Upper lobe of left lung (tissue), 6 donors: Measurements from ENCODE around the gene DCAF4. TPM values are rescaled to one million over a fixed set of nuclear protein-coding genes. Genes with fewer than 3 reads are reported as not detected.

Experiments
- ATAC-seq, 2 donors: fragments of 200-7000 bp; cut with Tn5 transposase; one replicate each; pipeline ENCODE4 v1.9.1; 2022; ENCODE audit warnings: mild to moderate bottlenecking in 2 of 2, moderate library complexity in 2 of 2; ENCODE audit not compliant: low FRiP score in 2 of 2
- DNase-seq, 2 donors: peaks; one replicate each; pipeline ENCODE4 v3.0.0-alpha.2; 2019 to 2020
- H3K27ac ChIP-seq, 4 donors: fragments of 200-600 bp; sonication (generic); one replicate each; pipeline ENCODE4 v1.5.1; 2016 to 2019
- H3K27me3 ChIP-seq, 4 donors: fragments of 200-600 bp; sonication (generic); one replicate each; pipeline ENCODE4 v1.5.1; 2017 to 2019
- H3K36me3 ChIP-seq, 4 donors: fragments of 200-600 bp; sonication (generic); one replicate each; pipeline ENCODE4 v1.5.1; 2016 to 2019
- H3K4me1 ChIP-seq, 4 donors: fragments of 200-600 bp; sonication (generic); one replicate each; pipeline ENCODE4 v1.5.1; 2018 to 2019
- H3K4me3 ChIP-seq, 4 donors: fragments of 200-600 bp; sonication (generic); one replicate each; pipeline ENCODE4 v1.5.1; 2017 to 2019; ENCODE audit warnings: mild to moderate bottlenecking in 2 of 4, moderate library complexity in 1 of 4
- H3K9me3 ChIP-seq, 4 donors: fragments of 200-600 bp; sonication (generic); one replicate each; pipeline ENCODE4 v1.5.1; 2018 to 2019
- EP300 ChIP-seq, 4 donors: sonication (generic); formaldehyde crosslinking; IDR thresholded peaks; one replicate each; pipeline ENCODE4 v1.5.1; 2017; ENCODE audit warnings: antibody characterized with exemption in 4 of 4, control low read depth in 2 of 4
- POLR2A ChIP-seq, 4 donors: fragments of 450-650 bp; IDR thresholded peaks; one replicate each; pipeline ENCODE4 v1.5.1; 2016 to 2017; ENCODE audit warnings: antibody characterized with exemption in 4 of 4, mild to moderate bottlenecking in 2 of 4
- POLR2AphosphoS5 ChIP-seq, 2 donors: sonication (generic); formaldehyde crosslinking; IDR thresholded peaks; one replicate each; pipeline ENCODE4 v1.5.1; 2017; ENCODE audit warnings: antibody characterized with exemption in 2 of 2
- WGBS, 2 donors: methylation state at CpG; one replicate each; pipeline ENCODE4 v1.1.5; 2017 to 2018; 5-methylcytosine and 5-hydroxymethylcytosine counted together
- total RNA-seq, 6 donors: library from RNA; depleted of rRNA in 4 of 6; stranded (reverse); fragments of >200 nt in 4 of 6; gene quantifications; one replicate each; pipeline versions ENCODE4 v1.1.0 to v1.2.1, GENCODE V29; 2016 to 2021
- TF ChIP-seq, protein P1 (sequence below), 6 experiments: fragments of 450-650 bp in 4 of 6; fragments of 200-600 bp in 2 of 6; sonication (generic) in 2 of 6; IDR thresholded peaks; one replicate each; pipeline ENCODE4 v1.5.1; 2016 to 2019; ENCODE audit warnings: antibody characterized with exemption in 6 of 6
- donor health status: DM: no; HTN: no; CAD: no; lungs with moderate emphysema.
- donor health status: DM: no; HTN: yes; CAD: no; lungs with severe emphysema.

The DCAF4 gene
- total RNA-seq, 6 donors from 2014 or later: 15.4 to 46.1 (median 19.0) TPM

DNA sequence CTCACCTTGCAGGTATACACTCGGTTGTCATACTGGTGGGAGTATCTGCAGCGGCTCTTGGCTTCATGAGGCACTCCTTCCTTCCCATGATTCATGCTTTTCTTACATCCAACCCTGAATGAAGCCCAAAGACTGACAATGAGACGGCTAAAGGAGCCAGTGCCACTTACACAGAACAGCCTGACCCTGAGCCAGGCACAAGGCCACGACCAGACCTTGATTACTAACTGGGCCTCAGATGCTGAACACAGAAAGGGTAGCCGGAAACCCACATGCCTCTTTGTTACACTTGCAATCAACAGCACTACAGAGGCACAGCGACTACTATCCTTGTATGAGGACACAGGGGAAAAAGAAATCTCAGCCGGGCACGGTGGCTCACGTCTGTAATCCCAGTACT, 52.6 kb downstream of the DCAF4 start:
- Histone ChIP-seq H3K9me3 (no peaks in the 10 kb centered on the region), H3K27me3 (no peaks in the 10 kb centered on the region), H3K4me1 (no peaks in the 10 kb centered on the region), H3K27ac (no peak overlapping the region), H3K36me3 (peaks cover 28 to 95% (median 67%) of the 10 kb centered on the region in 4 donors), H3K4me3 (no peak overlapping the region)
- DNase-seq (no peak), ATAC-seq (no peak)
- 93 to 94% methylated on average over 9 of the region's 9 CpGs for WGBS, 2 donors
- TF ChIP-seq EP300 (IDR thresholded peaks at IDR 0.05) (no peak), POLR2A (IDR thresholded peaks at IDR 0.05) (no peak)
- TF ChIP-seq, protein P1, sequence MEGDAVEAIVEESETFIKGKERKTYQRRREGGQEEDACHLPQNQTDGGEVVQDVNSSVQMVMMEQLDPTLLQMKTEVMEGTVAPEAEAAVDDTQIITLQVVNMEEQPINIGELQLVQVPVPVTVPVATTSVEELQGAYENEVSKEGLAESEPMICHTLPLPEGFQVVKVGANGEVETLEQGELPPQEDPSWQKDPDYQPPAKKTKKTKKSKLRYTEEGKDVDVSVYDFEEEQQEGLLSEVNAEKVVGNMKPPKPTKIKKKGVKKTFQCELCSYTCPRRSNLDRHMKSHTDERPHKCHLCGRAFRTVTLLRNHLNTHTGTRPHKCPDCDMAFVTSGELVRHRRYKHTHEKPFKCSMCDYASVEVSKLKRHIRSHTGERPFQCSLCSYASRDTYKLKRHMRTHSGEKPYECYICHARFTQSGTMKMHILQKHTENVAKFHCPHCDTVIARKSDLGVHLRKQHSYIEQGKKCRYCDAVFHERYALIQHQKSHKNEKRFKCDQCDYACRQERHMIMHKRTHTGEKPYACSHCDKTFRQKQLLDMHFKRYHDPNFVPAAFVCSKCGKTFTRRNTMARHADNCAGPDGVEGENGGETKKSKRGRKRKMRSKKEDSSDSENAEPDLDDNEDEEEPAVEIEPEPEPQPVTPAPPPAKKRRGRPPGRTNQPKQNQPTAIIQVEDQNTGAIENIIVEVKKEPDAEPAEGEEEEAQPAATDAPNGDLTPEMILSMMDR (IDR thresholded peaks at IDR 0.05): no peak

DNA sequence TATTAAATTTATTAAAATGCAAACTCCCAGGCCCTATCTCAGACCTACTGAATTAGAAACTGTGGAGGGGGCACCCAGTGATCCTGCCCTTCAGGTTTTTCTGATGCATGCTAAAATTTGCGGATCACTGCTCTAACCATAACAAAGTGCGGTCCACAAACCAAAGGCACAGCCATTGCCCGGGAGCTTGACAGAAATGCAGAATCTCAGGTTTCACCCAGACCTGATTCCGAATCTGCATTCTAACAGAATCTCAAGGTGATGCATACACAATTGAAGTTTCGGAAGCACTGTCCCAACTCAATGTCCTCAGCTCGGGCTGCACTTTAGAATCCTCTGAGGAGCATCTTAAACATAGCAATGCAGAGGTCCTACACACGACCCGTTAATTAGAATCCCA, 54.6 kb downstream of the DCAF4 start:
- Histone ChIP-seq H3K4me1 (no peaks in the 10 kb centered on the region), H3K36me3 (peaks cover 13 to 95% (median 59%) of the 10 kb centered on the region in 4 donors), H3K9me3 (no peaks in the 10 kb centered on the region), H3K4me3 (no peak overlapping the region), H3K27me3 (no peaks in the 10 kb centered on the region), H3K27ac (no peak overlapping the region)
- ATAC-seq (no peak), DNase-seq (no peak)
- 91 to 98% methylated on average over 8 of the region's 8 CpGs for WGBS, 2 donors
- TF ChIP-seq POLR2AphosphoS5 (IDR thresholded peaks at IDR 0.05) (no peak), EP300 (IDR thresholded peaks at IDR 0.05) (no peak), POLR2A (IDR thresholded peaks at IDR 0.05) (no peak)
- TF ChIP-seq, protein P1 (IDR thresholded peaks at IDR 0.05): no peak

DNA sequence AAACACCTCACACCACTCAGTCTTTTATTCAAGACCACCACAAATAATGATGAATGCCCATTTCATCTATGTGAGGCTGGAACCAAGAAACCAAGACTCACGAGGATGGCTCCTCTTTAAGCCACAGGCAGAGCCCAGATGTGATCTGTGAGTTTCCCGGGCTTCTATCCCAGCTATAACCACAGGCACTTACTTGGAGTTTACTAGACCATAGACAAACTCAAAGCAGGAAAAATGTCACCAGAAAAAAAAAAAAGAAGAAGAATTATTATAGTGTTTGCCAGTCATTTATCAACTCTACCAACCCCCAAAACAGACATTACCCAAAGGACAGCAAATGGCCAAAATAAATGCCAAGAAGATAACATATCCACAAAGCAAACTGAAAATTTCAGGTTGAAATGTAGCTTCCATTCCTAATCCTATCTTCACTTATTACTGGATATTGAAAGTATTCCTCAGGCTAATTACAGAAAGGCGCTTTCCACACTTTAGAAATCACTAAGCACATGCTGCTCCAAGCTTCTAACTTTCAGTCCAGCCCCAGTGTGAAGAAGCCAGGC, 56.0 kb downstream of the DCAF4 start:
- Histone ChIP-seq H3K27me3 (no peaks in the 10 kb centered on the region), H3K4me3 (no peak overlapping the region), H3K27ac (no peak overlapping the region), H3K36me3 (peaks cover 13 to 95% (median 55%) of the 10 kb centered on the region in 4 donors), H3K9me3 (no peaks in the 10 kb centered on the region), H3K4me1 (no peaks in the 10 kb centered on the region)
- no peak for DNase-seq
- TF ChIP-seq POLR2AphosphoS5 (IDR thresholded peaks at IDR 0.05) (no peak), EP300 (IDR thresholded peaks at IDR 0.05) (no peak)
- ATAC-seq: no peak
- 88 to 98% methylated on average over 3 of the region's 3 CpGs for WGBS, 2 donors

DNA sequence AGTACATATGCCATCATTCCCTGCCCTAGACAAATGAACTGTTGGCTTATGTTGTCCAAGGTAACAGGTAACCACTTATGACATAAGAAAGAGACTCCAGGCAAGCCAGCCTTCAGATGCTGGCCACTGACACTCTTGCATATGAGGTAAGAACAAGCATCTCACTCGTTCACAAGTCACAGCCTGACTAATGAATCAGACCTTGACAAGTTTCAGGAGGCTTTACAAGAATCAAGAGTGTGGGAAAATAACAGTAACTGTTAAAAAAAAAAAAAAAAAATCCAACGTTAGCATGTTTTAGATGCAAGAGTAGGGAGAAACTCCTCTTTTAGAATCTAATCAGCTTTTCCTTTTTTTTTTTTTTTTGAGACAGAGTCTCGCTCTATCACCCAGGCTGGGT, 60.0 kb downstream of the DCAF4 start:
- ATAC-seq: no peak
- TF ChIP-seq, protein P1 (IDR thresholded peaks at IDR 0.05): no peak
- no peak for TF ChIP-seq POLR2AphosphoS5 (IDR thresholded peaks at IDR 0.05)
- TF ChIP-seq EP300 (IDR thresholded peaks at IDR 0.05): no peak
- no peak for TF ChIP-seq POLR2A (IDR thresholded peaks at IDR 0.05)
- Histone ChIP-seq H3K9me3 (no peaks in the 10 kb centered on the region), H3K4me1 (no peaks in the 10 kb centered on the region), H3K27me3 (no peaks in the 10 kb centered on the region), H3K4me3 (no peak overlapping the region), H3K27ac (no peak overlapping the region), H3K36me3 (peaks cover 4 to 77% (median 34%) of the 10 kb centered on the region in 4 donors)
- WGBS, 2 donors: 74 to 83% methylated on average over 3 of the region's 3 CpGs
- no peak for DNase-seq

DNA sequence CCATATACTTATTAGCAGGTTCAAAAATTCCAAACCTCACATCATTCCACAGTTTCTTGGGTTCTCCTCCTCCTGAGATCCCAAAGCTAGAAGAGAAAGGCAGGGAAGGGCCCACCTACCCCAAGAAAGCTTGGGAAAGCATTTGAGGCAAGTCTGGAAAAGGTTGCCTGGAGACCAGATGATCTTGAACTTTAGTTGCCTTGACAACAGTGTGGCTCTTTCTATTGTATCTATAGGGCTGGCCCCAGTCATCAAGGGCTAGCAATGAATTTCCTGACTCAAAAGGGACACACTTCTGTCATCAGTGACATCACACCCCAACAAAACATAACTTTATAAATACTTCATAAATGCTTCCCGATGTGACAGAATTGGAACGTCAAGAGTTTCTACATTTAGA, 60.6 kb downstream of the DCAF4 start:
- H3K36me3 ChIP-seq: peaks cover 3 to 77% (median 31%) of the 10 kb centered on the region in 4 donors
- WGBS, 2 donors: 87 to 95% methylated on average over 2 of the region's 2 CpGs
- TF ChIP-seq EP300 (IDR thresholded peaks at IDR 0.05) (no peak), POLR2A (IDR thresholded peaks at IDR 0.05) (no peak), POLR2AphosphoS5 (IDR thresholded peaks at IDR 0.05) (no peak)
- TF ChIP-seq, protein P1 (IDR thresholded peaks at IDR 0.05): no peak

More for the DNA sequence above, 60.6 kb downstream of the DCAF4 start:
- DNase-seq (no peak), ATAC-seq (no peak)
- no peak overlapping the region for H3K27ac ChIP-seq
- no peak overlapping the region for H3K4me3 ChIP-seq
- no peaks in the 10 kb centered on the region for H3K9me3 ChIP-seq
- no peaks in the 10 kb centered on the region for H3K27me3 ChIP-seq
- no peaks in the 10 kb centered on the region for H3K4me1 ChIP-seq
